ENCODE measurements around the gene CD300H.

Gene CD300H

DNA sequence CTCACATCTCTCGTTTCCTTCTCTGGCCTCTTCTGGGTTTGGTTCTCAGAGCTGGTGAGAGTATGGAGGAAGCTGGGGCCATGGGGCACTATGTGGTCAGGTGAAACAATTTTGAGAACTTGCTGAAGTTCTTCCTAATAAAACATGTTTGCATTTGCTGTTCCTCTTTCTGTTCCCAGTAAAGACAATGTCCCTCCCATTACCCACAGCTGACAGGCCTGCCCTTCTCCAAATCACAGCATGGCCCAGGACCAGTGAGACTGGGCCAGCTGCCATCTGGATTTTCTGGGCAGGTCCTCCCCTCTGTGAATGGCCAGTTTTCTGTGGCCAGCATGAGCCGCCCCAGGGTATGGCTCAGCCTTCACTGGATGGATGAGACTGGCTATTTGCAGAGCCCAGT is at the start of gene CD300H:
Gene CD300H, minus strand, starts transcription at position 113 of the 400 bp plus-strand sequence.
- no peak for FAIRE-seq

DNA sequence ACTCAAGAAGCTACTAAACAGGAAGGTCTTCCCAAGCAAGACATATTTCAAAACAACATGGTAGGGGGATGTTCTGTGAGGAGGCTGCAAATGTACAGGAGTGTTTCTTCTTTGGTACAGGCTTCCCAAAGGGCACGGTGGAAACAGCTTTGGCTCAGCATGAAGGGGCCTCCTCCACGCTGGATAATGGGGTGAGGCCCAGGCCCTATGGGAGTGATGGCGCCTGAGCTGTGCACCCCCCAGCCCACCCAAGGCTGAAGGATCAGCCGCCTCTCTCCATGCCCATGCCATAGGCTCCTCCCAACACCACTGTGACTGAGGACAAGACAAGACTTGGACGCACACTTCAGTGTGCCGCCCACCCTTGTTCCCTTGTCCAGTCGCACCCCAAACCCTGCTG is 49.4 kb upstream of the CD300H start:
- FAIRE-seq = no peak

GRCh38 chr17:74612046-74612445 is 44.7 kb upstream of the CD300H start:
- no peak for FAIRE-seq

- no peak for FAIRE-seq
Measured at GRCh38 chr17:74610108-74610507, 42.8 kb upstream of the CD300H start.

GRCh38 chr17:74608511-74608910 is 41.2 kb upstream of the CD300H start:
- no peak for FAIRE-seq

GRCh38 chr17:74607221-74607620 is 39.9 kb upstream of the CD300H start:
- no peak for FAIRE-seq

DNA sequence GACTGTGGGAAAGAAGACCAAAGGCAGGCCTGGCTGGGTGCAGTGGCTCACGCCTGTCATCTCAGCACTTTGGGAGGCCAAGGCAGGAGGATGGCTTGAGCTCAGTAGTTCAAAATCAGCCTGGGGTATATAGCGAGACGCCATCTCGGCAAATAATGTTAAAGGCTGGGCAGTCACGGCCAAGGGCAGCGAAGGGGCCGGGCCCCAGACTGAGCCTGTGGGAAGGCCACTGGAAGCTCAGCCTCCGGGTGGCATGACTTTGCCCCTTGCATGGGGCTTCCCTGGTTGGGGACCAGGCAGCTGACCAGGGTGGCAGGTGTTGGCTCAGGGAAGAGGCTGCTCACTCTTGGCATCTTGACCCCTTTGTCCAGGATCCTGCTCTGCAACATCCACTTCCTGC is 38.7 kb upstream of the CD300H start:
- FAIRE-seq = no peak

DNA sequence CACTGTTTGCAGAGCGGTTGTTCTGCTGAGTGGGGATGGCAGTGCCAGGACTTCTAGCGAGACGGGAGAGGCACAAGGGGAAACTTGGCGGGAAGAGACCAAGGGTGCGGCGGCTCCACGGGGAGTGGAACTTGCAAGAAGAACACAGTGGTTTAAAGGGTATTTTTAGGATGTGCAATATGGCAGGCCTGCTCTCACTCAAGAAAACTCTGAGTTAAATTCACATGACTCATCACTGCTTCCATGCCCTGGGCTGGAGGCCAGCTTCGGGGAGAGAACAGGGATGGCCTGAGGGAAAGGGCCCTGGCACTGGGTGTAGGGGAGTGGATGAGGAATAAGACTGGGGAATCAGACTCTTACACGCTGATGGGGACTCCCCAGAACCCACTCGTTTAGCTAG is 38.1 kb upstream of the CD300H start:
- no peak for FAIRE-seq

DNA sequence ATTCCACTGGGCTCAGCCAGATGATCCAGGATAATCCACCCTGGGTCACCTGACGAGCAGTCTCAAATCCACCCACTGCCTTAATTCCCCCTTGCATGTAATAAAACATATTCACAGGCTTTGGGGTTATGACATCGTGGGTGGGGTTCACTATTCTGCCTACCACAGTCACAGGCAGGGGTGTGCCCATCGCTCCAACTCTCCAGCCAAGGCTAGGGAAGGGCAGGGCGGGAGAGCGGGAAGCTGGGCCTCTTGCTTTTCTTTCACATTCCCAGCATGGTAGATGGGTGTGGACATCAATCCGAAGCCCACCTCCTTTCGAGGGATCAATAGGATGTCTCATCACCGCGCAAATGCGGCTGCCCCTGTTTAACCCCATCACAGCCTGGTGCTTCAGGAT is 37.5 kb upstream of the CD300H start:
- FAIRE-seq = no peak

- no peak for FAIRE-seq
Measured at GRCh38 chr17:74604200-74604599, 36.9 kb upstream of the CD300H start.

- no peak for FAIRE-seq
Measured at GRCh38 chr17:74603746-74604145, 36.4 kb upstream of the CD300H start.

GRCh38 chr17:74603037-74603635 is 35.8 kb upstream of the CD300H start:
- FAIRE-seq = no peak

GRCh38 chr17:74601944-74602572 is 34.7 kb upstream of the CD300H start:
- FAIRE-seq = no peak

DNA sequence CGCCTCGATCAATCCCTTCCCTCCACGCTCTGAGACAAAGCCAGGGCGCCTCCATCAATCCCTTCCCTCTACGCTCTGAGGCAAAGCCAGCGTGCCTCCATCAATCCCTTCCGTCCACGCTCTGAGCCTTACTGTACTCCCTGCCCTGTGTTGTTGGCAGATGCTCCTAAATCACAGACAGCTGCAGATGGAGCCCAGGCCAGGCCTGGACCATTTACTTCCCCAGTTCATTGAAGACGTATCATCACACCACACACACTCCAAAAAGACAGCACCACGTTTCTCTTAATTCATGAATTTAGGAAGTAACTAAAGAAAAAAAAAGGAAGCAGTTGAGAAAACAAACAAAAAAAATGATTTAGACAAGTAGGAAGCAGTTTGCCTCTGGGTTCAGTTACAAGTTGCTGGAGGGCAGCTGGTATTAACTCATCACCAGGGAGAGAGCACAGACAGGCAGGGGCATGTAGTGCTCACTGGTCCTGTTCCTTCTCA is 32.2 kb upstream of the CD300H start:
- FAIRE-seq = no peak

DNA sequence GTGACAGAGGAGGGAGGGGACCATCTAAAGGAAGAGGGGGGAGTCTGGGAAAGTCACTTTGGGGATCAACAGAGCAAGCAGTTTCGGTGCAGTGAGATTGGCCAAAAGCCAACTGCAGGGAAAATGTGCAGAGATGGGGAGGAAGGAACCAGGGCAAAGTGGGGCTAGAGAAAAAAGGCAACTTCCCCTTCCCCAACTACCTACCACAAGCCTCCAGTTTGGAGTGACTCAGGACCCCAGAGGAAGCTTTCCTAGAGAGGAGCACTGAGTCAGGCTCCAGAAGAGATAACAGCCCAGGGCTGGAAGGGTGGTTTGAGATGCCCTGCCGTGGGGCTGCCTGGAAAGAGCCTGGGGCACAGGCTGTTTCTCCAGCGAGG is 31.7 kb upstream of the CD300H start:
- no peak for FAIRE-seq

DNA sequence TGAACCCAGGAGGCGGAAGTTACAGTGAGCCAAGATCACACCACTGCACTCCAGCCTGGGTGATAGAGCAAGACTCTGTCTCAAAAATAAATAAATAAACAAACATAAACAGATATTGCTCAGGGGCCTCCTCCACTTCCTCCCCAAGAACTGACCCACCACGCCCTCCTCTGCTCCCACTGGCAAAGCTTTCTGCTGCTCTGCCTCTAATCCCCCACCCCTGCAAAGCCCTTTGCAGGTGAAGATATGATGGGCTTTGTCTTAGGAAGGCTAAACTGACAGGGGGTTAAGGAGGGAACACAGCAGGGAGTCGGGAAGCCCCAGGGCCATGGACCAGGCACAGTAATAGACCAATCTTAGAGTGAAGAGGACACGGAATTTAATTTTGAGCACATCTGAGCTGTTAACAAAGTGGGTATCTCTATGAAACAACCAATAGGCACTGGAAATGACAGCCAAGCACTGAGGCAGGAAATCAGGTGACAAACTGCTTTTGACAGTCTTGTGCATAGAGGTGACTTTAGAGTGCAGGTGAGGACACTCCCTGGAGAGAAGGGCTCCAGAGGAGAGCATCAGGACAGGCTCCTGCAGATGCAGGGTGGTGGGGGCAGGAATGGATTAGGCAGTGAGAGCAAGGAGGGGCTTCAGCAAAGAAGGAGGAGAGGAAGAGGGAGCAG is 31.2 kb upstream of the CD300H start:
- no peak for FAIRE-seq

- no peak for FAIRE-seq
Measured at GRCh38 chr17:74597069-74597790, 29.9 kb upstream of the CD300H start.

DNA sequence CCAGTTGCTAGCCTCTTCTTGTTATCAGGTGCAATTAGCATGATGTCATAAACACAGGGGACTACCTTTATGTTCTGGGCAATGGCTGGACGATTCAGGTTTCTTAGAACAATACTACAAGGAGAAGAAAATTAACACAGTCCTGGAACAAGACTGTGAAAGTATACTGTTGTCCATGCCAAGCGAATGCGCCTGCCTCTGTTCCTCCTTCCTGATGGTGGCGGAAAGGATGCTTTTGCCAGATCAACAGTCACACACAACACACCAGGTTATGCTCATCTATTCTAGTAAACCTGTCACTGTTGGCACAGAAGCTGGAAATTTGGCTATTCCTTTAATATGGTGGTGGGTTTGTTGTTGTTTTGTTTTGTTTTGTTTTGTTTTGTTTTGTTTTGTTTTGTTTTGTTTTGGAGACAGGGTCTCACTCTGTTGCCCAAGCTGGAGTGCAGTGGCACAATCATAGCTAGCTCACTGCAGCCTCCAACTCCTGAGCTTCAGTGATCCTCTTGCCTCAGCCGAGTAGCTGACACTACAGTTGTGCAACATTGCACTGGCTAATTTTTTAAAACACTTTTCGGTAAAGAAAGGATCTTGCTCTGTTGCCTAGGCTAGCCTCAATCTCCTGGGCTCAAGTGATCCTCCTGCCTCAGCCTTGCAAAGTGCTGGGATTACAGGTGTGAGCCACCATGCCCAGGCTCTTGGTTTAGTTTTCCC is 27.9 kb upstream of the CD300H start:
- no peak for FAIRE-seq

GRCh38 chr17:74592087-74592990 is 25.0 kb upstream of the CD300H start, which contains the start of gene CD300LD:
CD300LD (minus strand) TSS chr17:74592283; CDS start chr17:74592202, 81 bp downstream.
- FAIRE-seq = no peak

- FAIRE-seq = no peak
Measured at GRCh38 chr17:74591503-74591902, 24.2 kb upstream of the CD300H start.

- FAIRE-seq = no peak
Measured at GRCh38 chr17:74585711-74586110, 18.4 kb upstream of the CD300H start.

Data from endometrium (tissue), 2 donors.